Gastrocnemius medialis (tissue), 4 donors: ENCODE measurements around the gene ACP2.

Source experiments
- CTCF ChIP-seq, 5 experiments: fragments of 450-650 bp in 3 of 5; fragments of 200-600 bp in 2 of 5; sonication (generic) in 2 of 5; IDR thresholded peaks in 4 of 5; conservative IDR thresholded peaks in 1 of 5; 1 replicate in 4 of 5; 2 replicates in 1 of 5; pipeline ENCODE4 v1.5.1; 2016 to 2019; ENCODE audit warnings: antibody characterized with exemption in 5 of 5, mild to moderate bottlenecking in 3 of 5, moderate library complexity in 3 of 5
- POLR2A ChIP-seq, 2 donors: fragments of 450-650 bp; IDR thresholded peaks; one replicate each; pipeline ENCODE4 v1.6.1; 2017; ENCODE audit warnings: antibody characterized with exemption in 2 of 2, mild to moderate bottlenecking in 2 of 2, moderate library complexity in 2 of 2

- TF ChIP-seq POLR2A (IDR thresholded peaks at IDR 0.05) (no peak), CTCF (IDR thresholded peaks at IDR 0.05 in 4 of 5, conservative IDR thresholded peaks at IDR 0.05 in 1 of 5) (no peak)
These were observed 19.9 kb upstream of the ACP2 start for GRCh38 chr11:47268448-47269001.
